Esophagus muscularis mucosa (tissue), 4 donors: ENCODE data around the gene FAM111A. TPM values are rescaled to one million over a fixed set of nuclear protein-coding genes. Genes with fewer than 3 reads are reported as not detected.

ENCODE experiments used
- DNase-seq: peaks from one replicate; pipeline ENCODE4 v3.0.0-alpha.2; 2017; ENCODE audit errors: extremely low spot score
- H3K27ac ChIP-seq, 4 donors: fragments of 200-600 bp; sonication (generic); replicated peaks in 1 of 4; 1 replicate in 3 of 4; 2 replicates in 1 of 4; pipeline ENCODE4 v1.5.1; 2016 to 2019; ENCODE audit warnings: mild to moderate bottlenecking in 1 of 4
- H3K27me3 ChIP-seq, 4 donors: fragments of 200-600 bp; sonication (generic); one replicate each; pipeline versions ENCODE4 v1.5.1 to v1.6.0; 2016 to 2019
- H3K36me3 ChIP-seq, 4 donors: fragments of 200-600 bp; sonication (generic); one replicate each; pipeline ENCODE4 v1.5.1; 2016 to 2019
- H3K4me1 ChIP-seq, 4 donors: fragments of 200-600 bp; sonication (generic); one replicate each; pipeline ENCODE4 v1.5.1; 2016 to 2019
- H3K4me3 ChIP-seq, 4 donors: fragments of 200-600 bp; sonication (generic); 1 replicate in 2 of 4; 2 replicates in 2 of 4; pipeline ENCODE4 v1.5.1; 2016 to 2019; ENCODE audit warnings: mild to moderate bottlenecking in 4 of 4, moderate library complexity in 1 of 4
- H3K9me3 ChIP-seq, 4 donors: fragments of 200-600 bp; sonication (generic); 1 replicate in 3 of 4; 2 replicates in 1 of 4; pipeline ENCODE4 v1.5.1; 2016 to 2019
- CTCF ChIP-seq, 3 experiments: fragments of 200-600 bp in 2 of 3; fragments of 450-650 bp in 1 of 3; sonication (generic) in 2 of 3; IDR thresholded peaks; one replicate each; pipeline ENCODE4 v1.5.1; 2017 to 2019; ENCODE audit warnings: antibody characterized with exemption in 3 of 3, mild to moderate bottlenecking in 2 of 3, moderate library complexity in 1 of 3
- EP300 ChIP-seq: sonication (generic); formaldehyde crosslinking; IDR thresholded peaks from one replicate; pipeline ENCODE4 v1.6.1; 2017; ENCODE audit warnings: antibody characterized with exemption
- POLR2A ChIP-seq: fragments of 450-650 bp; IDR thresholded peaks from one replicate; pipeline ENCODE4 v1.6.1; 2017; ENCODE audit warnings: antibody characterized with exemption, moderate library complexity, mild to moderate bottlenecking, low read depth
- POLR2AphosphoS5 ChIP-seq, 2 donors: sonication (generic); formaldehyde crosslinking; IDR thresholded peaks; one replicate each; pipeline ENCODE4 v1.6.1; 2017; ENCODE audit warnings: antibody characterized with exemption in 2 of 2
- WGBS: methylation state at CpG from one replicate; pipeline ENCODE4 v1.1.5; 2018; 5-methylcytosine and 5-hydroxymethylcytosine counted together
- intact Hi-C: fragments of 100-400 bp; cut with DNase I; formaldehyde crosslinking; loops from one replicate; pipeline ENCODE4 v1.15.1; 2023
- total RNA-seq, 4 donors: library from RNA; depleted of rRNA; stranded (reverse); fragments of >200 nt; gene quantifications; one replicate each; pipeline versions ENCODE4 v1.1.0 to v1.2.1, GENCODE V29; 2016

The FAM111A gene
- total RNA-seq, 4 donors from 2014 or later = 8.9 to 22.4 (median 17.6) TPM

- 85% methylated on average over 1 of the region's 1 CpG for WGBS
- intact Hi-C loops = no loop called here
- H3K4me1 ChIP-seq = peaks cover 18 to 32% (median 28%) of the 10 kb centered on the region in 4 donors
- peak overlapping the region; percentile 57 to 84 (median 72) for H3K4me3 ChIP-seq
- H3K36me3 ChIP-seq = peaks cover 0 to 10% (median 0%) of the 10 kb centered on the region in 4 donors
- H3K27me3 ChIP-seq = no peaks in the 10 kb centered on the region
- peak overlapping the region; percentile 87 to 92 (median 91) for H3K27ac ChIP-seq
- H3K9me3 ChIP-seq = no peaks in the 10 kb centered on the region
- DNase-seq = no peak
- no peak for TF ChIP-seq CTCF (IDR thresholded peaks at IDR 0.05)
- no peak for TF ChIP-seq POLR2A
- no peak for TF ChIP-seq POLR2AphosphoS5 (IDR thresholded peaks at IDR 0.05)
- TF ChIP-seq EP300 = no peak
Observed at GRCh38 chr11:59144096-59144495, 1.4 kb downstream of the FAM111A start.

GRCh38 chr11:59144579-59145345 is 2.1 kb downstream of the FAM111A start:
- H3K36me3 ChIP-seq = peaks cover 0 to 11% (median 0%) of the 10 kb centered on the region in 4 donors
- peak overlapping the region; percentile 57 to 84 (median 72) for H3K4me3 ChIP-seq
- H3K27me3 ChIP-seq = no peaks in the 10 kb centered on the region
- H3K27ac ChIP-seq = peak overlapping the region; percentile 87 to 92 (median 91)
- intact Hi-C loops = no loop called here
- peaks cover 18 to 32% (median 28%) of the 10 kb centered on the region in 4 donors for H3K4me1 ChIP-seq
- peak; percentile 94 for DNase-seq
- 5% methylated on average over 27 of the region's 39 CpGs for WGBS
- H3K9me3 ChIP-seq = no peaks in the 10 kb centered on the region
- TF ChIP-seq EP300 (no peak), POLR2AphosphoS5 (IDR thresholded peaks at IDR 0.05) (peak; percentile 65 to 68), CTCF (IDR thresholded peaks at IDR 0.05) (peak in 1 of 3 experiments; percentile 3), POLR2A (no peak)

GRCh38 chr11:59145534-59145933 is 2.9 kb downstream of the FAM111A start:
- intact Hi-C loops = no loop called here
- Histone ChIP-seq H3K4me1 (peaks cover 18 to 32% (median 28%) of the 10 kb centered on the region in 4 donors), H3K27ac (peak overlapping the region; percentile 87 to 92 (median 91)), H3K9me3 (no peaks in the 10 kb centered on the region), H3K4me3 (peak overlapping the region in 3 of 4 donors; percentile 57 to 84 (median 84)), H3K36me3 (peaks cover 0 to 8% (median 0%) of the 10 kb centered on the region in 4 donors), H3K27me3 (no peaks in the 10 kb centered on the region)
- no peak for DNase-seq
- WGBS = 69% methylated on average over 4 of the region's 4 CpGs
- TF ChIP-seq POLR2AphosphoS5 (IDR thresholded peaks at IDR 0.05) (no peak), POLR2A (no peak), EP300 (no peak), CTCF (IDR thresholded peaks at IDR 0.05) (no peak)

GRCh38 chr11:59151761-59152160 is 9.1 kb downstream of the FAM111A start:
- WGBS = 96% methylated on average over 1 of the region's 1 CpG
- intact Hi-C loops = no loop called here

More at GRCh38 chr11:59151761-59152160, 9.1 kb downstream of the FAM111A start:
- TF ChIP-seq POLR2A (no peak), EP300 (no peak), CTCF (IDR thresholded peaks at IDR 0.05) (no peak), POLR2AphosphoS5 (IDR thresholded peaks at IDR 0.05) (no peak)
- Histone ChIP-seq H3K4me3 (no peak overlapping the region), H3K4me1 (no peaks in the 10 kb centered on the region), H3K9me3 (no peaks in the 10 kb centered on the region), H3K27me3 (no peaks in the 10 kb centered on the region), H3K27ac (no peak overlapping the region), H3K36me3 (peaks cover 0 to 29% (median 2%) of the 10 kb centered on the region in 4 donors)
- DNase-seq = no peak
